GM19463 (cell line): Measurements from ENCODE around the gene UGP2.
"Not testable (repeated sequence)": the region's sequence is repeated elsewhere in the genome, so short reads cannot be mapped to it uniquely, and the experiment has no call there.

Experiments used
- ATAC-seq: cut with Tn5 transposase; IDR thresholded peaks from one replicate; pipeline ENCODE4 v1.9.1; 2021; ENCODE audit warnings: mild to moderate bottlenecking, moderate library complexity; ENCODE audit not compliant: unreplicated experiment

Gene UGP2

GRCh38 chr2:63891488-63892030 is 49.9 kb downstream of the UGP2 start:
- ATAC-seq = no peak

GRCh38 chr2:63893163-63893562 is 51.5 kb downstream of the UGP2 start:
- ATAC-seq = no peak

- ATAC-seq = no peak
These were observed 52.5 kb downstream of the UGP2 start for GRCh38 chr2:63894167-63894566.

GRCh38 chr2:63898839-63899238 is 57.1 kb downstream of the UGP2 start:
- ATAC-seq = no peak

- ATAC-seq = no peak
These were observed 57.9 kb downstream of the UGP2 start for GRCh38 chr2:63899639-63900038.

GRCh38 chr2:63902149-63902548 is 60.5 kb downstream of the UGP2 start:
- ATAC-seq = no peak

GRCh38 chr2:63903003-63903402 is 61.3 kb downstream of the UGP2 start:
- ATAC-seq = peak; percentile 76

- ATAC-seq = no peak
These were observed 72.6 kb downstream of the UGP2 start for GRCh38 chr2:63914311-63914710.

- ATAC-seq = no peak
These were observed 85.1 kb downstream of the UGP2 start for GRCh38 chr2:63926815-63927214.

- not testable (repeated sequence) for ATAC-seq
These were observed 90.4 kb downstream of the UGP2 start for GRCh38 chr2:63932104-63932503.
